IPS DF 4.7 (cell line): ENCODE results near the gene CCDC74A.
"Not testable (repeated sequence)": the region's sequence is repeated elsewhere in the genome, so short reads cannot be mapped to it uniquely, and the experiment has no call there.

Experiments
- DNase-seq: peaks from one replicate; pipeline ENCODE4 v3.0.0-alpha.2; 2013; ENCODE audit warnings: low spot score; ENCODE audit errors: extremely low read depth

Gene CCDC74A

DNA sequence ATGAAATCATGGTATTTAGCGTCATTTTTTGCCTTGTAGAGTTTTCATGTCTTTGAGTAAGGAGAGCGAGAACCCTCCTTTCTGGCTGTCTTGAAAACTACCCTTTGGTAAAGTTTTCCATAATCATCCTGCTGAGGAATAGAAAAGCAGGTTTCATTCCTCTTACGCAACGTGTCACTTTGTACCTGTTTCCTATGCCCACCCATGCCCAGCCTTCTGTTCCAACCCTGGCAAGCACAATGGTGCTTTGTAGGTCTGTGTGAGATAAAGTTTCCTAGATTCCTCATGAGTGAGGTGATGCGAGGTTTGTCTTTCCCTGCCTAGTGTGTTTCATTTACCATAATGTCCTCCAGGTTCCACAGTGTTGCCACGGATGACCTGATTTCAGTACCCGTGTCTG is 29.3 kb downstream of the CCDC74A start:
- DNase-seq, result no peak

- no peak for DNase-seq
These were observed 30.1 kb downstream of the CCDC74A start for GRCh38 chr2:131557558-131558321.

DNA sequence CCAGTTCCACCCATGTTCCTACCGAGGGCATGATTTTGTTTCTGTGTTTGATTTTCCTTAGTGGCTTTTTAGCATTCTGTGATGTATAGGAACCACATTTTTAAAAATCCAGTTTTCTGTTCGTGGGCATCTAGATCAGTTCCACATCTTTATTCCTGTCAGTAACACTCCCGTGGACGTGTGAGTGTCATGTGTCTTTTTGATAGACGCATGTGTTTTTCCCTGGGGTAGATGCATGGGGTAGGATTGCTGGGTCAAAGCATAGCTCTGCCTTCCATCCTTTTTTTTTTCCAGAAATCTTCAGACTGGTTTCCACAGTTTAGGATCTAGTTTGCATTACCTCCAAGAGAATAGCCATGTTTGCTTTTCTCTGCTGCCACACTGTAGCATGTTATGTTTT is 38.7 kb downstream of the CCDC74A start:
- no peak for DNase-seq

DNA sequence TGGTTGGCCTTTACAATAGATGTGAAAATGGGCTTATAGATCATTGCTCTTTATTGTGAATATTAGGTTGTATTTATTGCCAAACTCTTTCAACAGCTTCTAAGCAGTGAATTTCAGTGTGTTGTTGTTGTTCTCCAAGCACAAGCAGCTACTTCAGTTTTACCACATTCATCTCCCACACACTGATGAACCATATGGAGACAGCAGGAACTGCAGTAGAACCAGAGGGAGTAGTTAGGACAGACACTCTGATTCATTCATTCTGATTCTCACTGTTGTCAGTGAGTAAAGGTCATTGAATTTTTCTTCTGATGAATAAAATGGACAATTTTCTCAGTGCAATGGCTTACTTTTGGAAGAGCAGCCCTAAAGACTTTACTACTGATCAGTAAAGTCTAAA is 40.2 kb downstream of the CCDC74A start:
- no peak for DNase-seq

GRCh38 chr2:131568401-131568800 is 40.7 kb downstream of the CCDC74A start:
- not testable (repeated sequence) for DNase-seq

DNA sequence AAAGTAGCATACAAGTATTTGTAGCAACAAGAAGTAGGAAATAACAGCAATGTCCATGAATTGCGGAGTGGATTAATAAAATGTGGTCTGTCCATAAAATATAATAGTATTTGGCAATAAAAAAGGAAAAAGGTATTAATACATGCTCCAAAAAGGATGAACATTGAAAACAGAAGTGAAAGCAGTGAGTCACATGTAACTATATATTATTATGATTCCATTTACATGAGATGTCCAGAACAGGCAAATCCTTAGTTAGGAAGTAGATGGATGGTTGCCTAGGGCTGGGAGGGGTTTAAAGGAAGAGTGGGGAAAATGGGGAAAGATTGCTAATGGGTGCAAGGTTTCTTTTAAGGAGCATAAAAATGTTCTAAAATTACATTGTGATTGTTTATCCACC is 44.5 kb downstream of the CCDC74A start:
- no peak for DNase-seq

DNA sequence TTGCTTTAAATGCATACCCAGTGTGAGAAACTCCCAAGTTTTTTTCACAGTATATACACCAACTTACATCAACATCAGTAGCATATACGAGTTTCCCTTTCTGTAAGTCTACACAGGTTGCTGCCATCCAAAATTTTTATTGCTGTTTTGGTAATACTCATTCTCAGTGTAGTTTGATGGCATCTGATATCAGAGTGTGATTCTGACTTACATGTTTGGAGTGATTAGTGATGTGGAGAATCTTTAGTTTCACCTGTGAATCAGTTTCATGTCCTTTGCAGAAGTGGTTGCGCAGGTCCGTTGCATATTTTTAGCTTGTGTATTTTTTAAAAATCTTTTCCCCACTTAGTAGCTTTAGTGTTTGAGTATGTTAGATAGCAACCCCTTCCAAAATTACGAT is 50.1 kb downstream of the CCDC74A start:
- DNase-seq, result no peak

DNA sequence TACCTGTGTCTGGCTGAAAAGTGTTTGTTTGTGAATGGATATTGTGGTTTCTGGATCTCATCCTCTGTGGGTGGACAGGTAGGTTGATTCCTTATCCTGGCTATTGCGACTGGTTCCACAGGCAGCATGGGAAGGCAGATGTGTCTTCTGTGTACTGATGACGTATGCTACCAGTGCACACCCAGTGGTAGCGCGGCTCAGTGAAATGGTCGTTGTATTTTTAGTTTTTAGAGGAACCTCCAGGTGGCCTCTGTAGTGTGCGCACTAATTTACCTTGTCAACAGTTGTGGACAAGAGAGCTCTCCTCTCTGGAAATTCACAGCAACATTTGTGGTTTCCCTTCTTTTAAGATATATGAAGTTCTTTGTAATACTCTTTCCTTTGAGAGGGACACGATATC is 52.5 kb downstream of the CCDC74A start:
- DNase-seq, result no peak
